H9 (cell line): ENCODE results near the gene MLLT11. TPM values are rescaled to one million over a fixed set of nuclear protein-coding genes. Genes with fewer than 3 reads are reported as not detected.

ENCODE experiments used
- DNase-seq: peaks from one replicate; pipeline ENCODE4 v3.0.0-alpha.2; 2017
- H2AFZ ChIP-seq: one replicate; pipeline ENCODE4 v1.6.1; 2013; ENCODE audit warnings: mild to moderate bottlenecking, low read length, control low read depth, moderate library complexity
- H2AK5ac ChIP-seq: 2 replicates; pipeline ENCODE4 v1.6.1; 2013; ENCODE audit warnings: low read length, control low read depth, mixed read lengths; ENCODE audit not compliant: insufficient read length
- H2BK120ac ChIP-seq: one replicate; pipeline ENCODE4 v1.6.1; 2013; ENCODE audit warnings: low read depth, mild to moderate bottlenecking, low read length, control low read depth, inconsistent platforms; ENCODE audit not compliant: poor library complexity, severe bottlenecking
- H2BK12ac ChIP-seq: 2 replicates; pipeline ENCODE4 v1.6.1; 2013; ENCODE audit warnings: low read length, control low read depth, mixed read lengths, low read depth; ENCODE audit not compliant: insufficient read length
- H2BK15ac ChIP-seq: 2 replicates; pipeline ENCODE4 v1.6.1; 2013; ENCODE audit warnings: low read depth, low read length, control low read depth
- H2BK20ac ChIP-seq: one replicate; pipeline ENCODE4 v1.6.1; 2013; ENCODE audit warnings: low read depth, mild to moderate bottlenecking, low read length, control low read depth, inconsistent platforms; ENCODE audit not compliant: poor library complexity, severe bottlenecking
- H2BK5ac ChIP-seq: 2 replicates; pipeline ENCODE4 v1.6.1; 2013; ENCODE audit warnings: low read length, control low read depth, mixed read lengths; ENCODE audit not compliant: insufficient read length
- H3K14ac ChIP-seq: 2 replicates; pipeline ENCODE4 v1.6.1; 2013; ENCODE audit warnings: low read length, control low read depth; ENCODE audit not compliant: insufficient read depth
- H3K18ac ChIP-seq: 2 replicates; pipeline ENCODE4 v1.6.1; 2013; ENCODE audit warnings: low read depth, mild to moderate bottlenecking, mixed read lengths, low read length, control low read depth; ENCODE audit not compliant: insufficient read length
- H3K23ac ChIP-seq: 2 replicates; pipeline ENCODE4 v1.6.1; 2013; ENCODE audit warnings: low read length, control low read depth, mixed read lengths, low read depth; ENCODE audit not compliant: insufficient read length
- H3K23me2 ChIP-seq: 2 replicates; pipeline ENCODE4 v1.6.1; 2013; ENCODE audit warnings: low read depth, mild to moderate bottlenecking, mixed read lengths, low read length, control low read depth; ENCODE audit not compliant: insufficient read length, poor library complexity, severe bottlenecking
- H3K27ac ChIP-seq: 2 replicates; pipeline ENCODE4 v1.5.1; 2013; ENCODE audit warnings: low read length, control low read depth, mixed read lengths, low read depth; ENCODE audit not compliant: insufficient read length
- H3K27me3 ChIP-seq: 2 replicates; pipeline ENCODE4 v1.6.1; 2013; ENCODE audit warnings: low read length, control low read depth, inconsistent platforms; ENCODE audit not compliant: insufficient read depth
- H3K4ac ChIP-seq: 2 replicates; pipeline ENCODE4 v1.6.1; 2013; ENCODE audit warnings: low read depth, mild to moderate bottlenecking, control low read depth, inconsistent platforms, low read length, moderate library complexity
- H3K4me1 ChIP-seq: 2 replicates; pipeline ENCODE4 v1.6.1; 2013; ENCODE audit warnings: low read length, control low read depth, inconsistent platforms; ENCODE audit not compliant: insufficient read depth
- H3K4me2 ChIP-seq: 2 replicates; pipeline ENCODE4 v1.6.1; 2013; ENCODE audit warnings: low read length, control low read depth, mixed read lengths; ENCODE audit not compliant: insufficient read length, insufficient read depth
- H3K56ac ChIP-seq: 2 replicates; pipeline ENCODE4 v1.6.1; 2013; ENCODE audit warnings: low read depth, mild to moderate bottlenecking, mixed read lengths, low read length, control low read depth; ENCODE audit not compliant: insufficient read length
- H3K79me1 ChIP-seq: 2 replicates; pipeline ENCODE4 v1.6.1; 2013; ENCODE audit warnings: low read depth, mild to moderate bottlenecking, moderate library complexity, low read length, control low read depth, inconsistent platforms; ENCODE audit not compliant: insufficient read depth, poor library complexity, severe bottlenecking
- H3K79me2 ChIP-seq: 2 replicates; pipeline ENCODE4 v1.6.1; 2013; ENCODE audit warnings: low read length, control low read depth, inconsistent platforms; ENCODE audit not compliant: insufficient read depth
- H3K9ac ChIP-seq: 2 replicates; pipeline ENCODE4 v1.6.1; 2013; ENCODE audit warnings: low read length, control low read depth, mixed read lengths; ENCODE audit not compliant: insufficient read length; ENCODE audit errors: extremely low read depth
- H3K9me3 ChIP-seq: one replicate; pipeline ENCODE4 v1.6.1; 2013; ENCODE audit warnings: low read depth, low read length, inconsistent platforms; ENCODE audit not compliant: control insufficient read depth
- H3T11ph ChIP-seq: one replicate; pipeline ENCODE4 v1.6.1; 2013; ENCODE audit warnings: mild to moderate bottlenecking, low read length, control low read depth, inconsistent platforms
- H4K20me1 ChIP-seq: one replicate; pipeline ENCODE4 v1.6.1; 2013; ENCODE audit not compliant: control insufficient read depth, insufficient read length, insufficient read depth
- H4K5ac ChIP-seq: 2 replicates; pipeline ENCODE4 v1.6.1; 2013; ENCODE audit warnings: low read depth, mild to moderate bottlenecking, mixed read lengths, low read length, control low read depth; ENCODE audit not compliant: insufficient read length
- H4K8ac ChIP-seq: replicated peaks from 2 replicates; pipeline ENCODE4 v1.6.1; 2013; ENCODE audit warnings: low read length, control low read depth, mixed read lengths, low read depth; ENCODE audit not compliant: insufficient read length
- H4K91ac ChIP-seq: 2 replicates; pipeline ENCODE4 v1.6.1; 2013; ENCODE audit warnings: low read depth, mild to moderate bottlenecking, moderate library complexity, mixed read lengths, low read length, control low read depth; ENCODE audit not compliant: insufficient read length
- H3K27ac Mint-ChIP-seq, 3 experiments: 2 replicates in 2 of 3; 3 replicates in 1 of 3; pipeline ENCODE4 v1.8.0; 2020 to 2021; ENCODE audit warnings: mixed read lengths in 3 of 3, mild to moderate bottlenecking in 1 of 3, moderate library complexity in 1 of 3
- H3K27me3 Mint-ChIP-seq: 2 replicates; pipeline ENCODE4 v1.8.0; 2021; ENCODE audit warnings: low read depth, mild to moderate bottlenecking, moderate library complexity, mixed read lengths
- H3K36me3 Mint-ChIP-seq, 3 experiments: 2 replicates in 2 of 3; 3 replicates in 1 of 3; pipeline ENCODE4 v1.8.0; 2020 to 2021; ENCODE audit warnings: low read depth in 3 of 3, mixed read lengths in 3 of 3; ENCODE audit not compliant: insufficient read depth in 1 of 3
- H3K4me1 Mint-ChIP-seq, 2 experiments: 2 replicates each; pipeline ENCODE4 v1.8.0; 2020; ENCODE audit warnings: mixed read lengths in 2 of 2
- H3K4me3 Mint-ChIP-seq, 2 experiments: 2 replicates in 1 of 2; 3 replicates in 1 of 2; pipeline ENCODE4 v1.8.0; 2020 to 2021; ENCODE audit warnings: mild to moderate bottlenecking in 2 of 2, mixed read lengths in 2 of 2, moderate library complexity in 1 of 2
- H3K9me3 Mint-ChIP-seq, 2 experiments: 2 replicates in 1 of 2; 3 replicates in 1 of 2; pipeline ENCODE4 v1.8.0; 2020; ENCODE audit warnings: mild to moderate bottlenecking in 2 of 2, mixed read lengths in 2 of 2, moderate library complexity in 1 of 2
- WGBS: extraction: QIAGEN DNeasy Blood & Tissue Kit; methylation state at CpG from one replicate; pipeline ENCODE4 v1.1.7; 2013; ENCODE audit warnings: missing lambda C conversion rate, low lambda C conversion rate, mixed read lengths; ENCODE audit not compliant: insufficient read length; ENCODE audit errors: extremely low coverage; 5-methylcytosine and 5-hydroxymethylcytosine counted together
- total RNA-seq: library from RNA; stranded (reverse); gene quantifications from 2 replicates; pipeline ENCODE4 v1.2.1, GENCODE V29; 2021
- TF ChIP-seq, protein P1 (sequence below): fragments of 200-600 bp; sonication (generic); conservative IDR thresholded peaks from 3 replicates; pipeline ENCODE4 v1.8.0; 2021; ENCODE audit warnings: antibody characterized with exemption, mild to moderate bottlenecking

Gene MLLT11
- total RNA-seq, 1 experiment from 2014 or later, result 13.2 TPM

DNA sequence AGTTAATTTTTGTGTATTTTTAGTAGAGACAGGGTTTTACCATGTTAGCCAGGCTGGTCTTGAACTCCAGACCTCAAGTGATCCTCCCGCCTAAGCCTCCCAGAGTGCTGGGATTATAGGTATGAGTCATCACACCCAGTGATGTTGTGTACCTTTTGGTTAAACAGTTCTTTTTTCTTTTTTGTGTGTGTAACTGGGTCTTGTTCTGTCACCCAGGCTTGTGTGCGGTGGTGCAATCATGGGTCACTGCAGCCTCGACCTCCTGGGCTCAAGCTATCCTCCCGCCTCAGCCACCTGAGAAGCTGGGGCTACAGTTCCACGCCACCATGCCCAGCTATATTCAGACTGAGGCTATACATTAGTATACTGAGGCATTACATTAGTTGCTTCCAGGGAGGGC lies 48.1 kb downstream of the MLLT11 start:
- Histone ChIP-seq H3K4me1 (no peaks in the 10 kb centered on the region), H3K14ac (no peak overlapping the region), H2BK5ac (no peak overlapping the region), H3K9me3 (no peaks in the 10 kb centered on the region), H3K27ac (no peak overlapping the region), H2BK12ac (no peak overlapping the region), H4K5ac (no peak overlapping the region), H2AK5ac (no peak overlapping the region), H2BK120ac (no peak overlapping the region), H3K4ac (no peak overlapping the region), H3K18ac (no peak overlapping the region), H4K8ac (no peak overlapping the region), H3K4me2 (no peak overlapping the region), H4K20me1 (no peaks in the 10 kb centered on the region), H3K79me1 (no peaks in the 10 kb centered on the region), H2BK20ac (no peak overlapping the region), H4K91ac (no peak overlapping the region), H3K27me3 (no peaks in the 10 kb centered on the region), H3K56ac (no peak overlapping the region), H2BK15ac (no peak overlapping the region), H3K79me2 (no peaks in the 10 kb centered on the region), H3K23me2 (no peaks in the 10 kb centered on the region), H3K23ac (no peak overlapping the region), H3K9ac (no peak overlapping the region), H2AFZ (no peak overlapping the region), H3T11ph (no peak overlapping the region)
- WGBS, result no CpG with 5 or more reads among the region's 5 CpGs
- Mint-ChIP-seq H3K9me3 (no peaks in the 10 kb centered on the region), H3K36me3 (no peaks in the 10 kb centered on the region; a peak in 1 of 7 replicates), H3K4me1 (no peaks in the 10 kb centered on the region), H3K27ac (no peak overlapping the region), H3K27me3 (no peaks in the 10 kb centered on the region), H3K4me3 (no peak overlapping the region)
- TF ChIP-seq, protein P1, sequence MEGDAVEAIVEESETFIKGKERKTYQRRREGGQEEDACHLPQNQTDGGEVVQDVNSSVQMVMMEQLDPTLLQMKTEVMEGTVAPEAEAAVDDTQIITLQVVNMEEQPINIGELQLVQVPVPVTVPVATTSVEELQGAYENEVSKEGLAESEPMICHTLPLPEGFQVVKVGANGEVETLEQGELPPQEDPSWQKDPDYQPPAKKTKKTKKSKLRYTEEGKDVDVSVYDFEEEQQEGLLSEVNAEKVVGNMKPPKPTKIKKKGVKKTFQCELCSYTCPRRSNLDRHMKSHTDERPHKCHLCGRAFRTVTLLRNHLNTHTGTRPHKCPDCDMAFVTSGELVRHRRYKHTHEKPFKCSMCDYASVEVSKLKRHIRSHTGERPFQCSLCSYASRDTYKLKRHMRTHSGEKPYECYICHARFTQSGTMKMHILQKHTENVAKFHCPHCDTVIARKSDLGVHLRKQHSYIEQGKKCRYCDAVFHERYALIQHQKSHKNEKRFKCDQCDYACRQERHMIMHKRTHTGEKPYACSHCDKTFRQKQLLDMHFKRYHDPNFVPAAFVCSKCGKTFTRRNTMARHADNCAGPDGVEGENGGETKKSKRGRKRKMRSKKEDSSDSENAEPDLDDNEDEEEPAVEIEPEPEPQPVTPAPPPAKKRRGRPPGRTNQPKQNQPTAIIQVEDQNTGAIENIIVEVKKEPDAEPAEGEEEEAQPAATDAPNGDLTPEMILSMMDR, result no peak
- no peak for DNase-seq
